ENCODE measurements around the gene COL5A2. TPM values are rescaled to one million over a fixed set of nuclear protein-coding genes. Genes with fewer than 3 reads are reported as not detected.

COL5A2 gene
- total and polyA plus RNA-seq, 8 donors, result 1.9 to 43.3 (median 3.3) TPM

- ATAC-seq (no peak), FAIRE-seq (no peak), DNase-seq (no peak)
- H3K27me3 ChIP-seq, result no peaks in the 10 kb centered on the region
- H3K4me3 ChIP-seq, result no peak overlapping the region
- no peak overlapping the region for H3K27ac ChIP-seq
- H3K36me3 ChIP-seq, result no peaks in the 10 kb centered on the region
- no peak for TF ChIP-seq CTCF (IDR thresholded peaks at IDR 0.05)
- intact Hi-C loops (cut with DNase I), result no loop called here
- H3K4me1 ChIP-seq, result peaks cover 0 to 2% (median 0%) of the 10 kb centered on the region in 3 donors
- no peaks in the 10 kb centered on the region for H3K9me3 ChIP-seq
- WGBS, 2 donors, result 93 to 95% methylated on average over 3 of the region's 3 CpGs
These were observed 133.7 kb downstream of the COL5A2 start for GRCh38 chr2:189045836-189046235.

- no peaks in the 10 kb centered on the region for H3K4me1 ChIP-seq
- no peak for ATAC-seq
- no peak for DNase-seq
- WGBS, 2 donors, result 97 to 100% methylated on average over 1 of the region's 1 CpG
- no peaks in the 10 kb centered on the region for H3K36me3 ChIP-seq
- no peak overlapping the region for H3K4me3 ChIP-seq
- H3K9me3 ChIP-seq, result no peaks in the 10 kb centered on the region
- TF ChIP-seq CTCF (IDR thresholded peaks at IDR 0.05), result no peak
- FAIRE-seq, result no peak
- H3K27ac ChIP-seq, result no peak overlapping the region
- intact Hi-C loops (cut with DNase I), result no loop called here
- H3K27me3 ChIP-seq, result no peaks in the 10 kb centered on the region
These were observed 142.0 kb downstream of the COL5A2 start for GRCh38 chr2:189037518-189037917.

DNA sequence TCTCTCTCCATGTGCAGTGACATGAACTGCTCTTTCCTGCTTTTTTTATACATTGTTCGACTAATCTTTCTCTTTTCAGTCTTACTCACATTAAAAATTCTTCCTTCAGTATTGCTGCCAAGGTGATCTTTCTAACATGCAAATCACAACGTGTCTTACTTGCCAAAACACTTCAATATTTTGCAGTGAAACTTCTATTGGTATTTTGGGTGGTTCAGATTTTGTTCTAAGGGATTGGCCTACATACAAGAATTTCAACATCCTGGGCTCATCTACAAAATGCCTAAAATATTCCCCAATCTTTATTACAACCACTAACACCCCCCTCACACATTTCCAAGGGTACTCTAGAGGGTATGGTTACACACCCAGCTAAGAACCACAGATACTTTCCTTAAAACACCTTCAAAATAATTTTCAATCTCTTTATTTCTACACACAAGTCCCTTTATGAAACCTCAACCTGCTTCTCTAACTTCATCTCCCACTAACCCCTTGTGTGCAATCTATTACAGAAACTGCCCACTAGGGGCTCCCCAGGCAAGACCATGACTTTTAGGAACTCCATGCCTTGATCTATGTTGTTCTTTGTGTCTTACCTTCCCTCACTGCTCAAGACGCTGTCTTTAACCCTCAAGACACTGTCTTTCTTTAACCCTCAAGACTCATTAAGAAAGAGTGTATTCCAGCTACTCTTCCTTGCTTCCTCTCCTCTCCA is 154.5 kb downstream of the COL5A2 start:
- DNase-seq (no peak), ATAC-seq (no peak), FAIRE-seq (no peak)
- no peak overlapping the region for H3K4me3 ChIP-seq
- no peak overlapping the region for H3K27ac ChIP-seq
- intact Hi-C loops (cut with DNase I), result no loop called here
- no peaks in the 10 kb centered on the region for H3K27me3 ChIP-seq
- no peaks in the 10 kb centered on the region for H3K36me3 ChIP-seq
- no peaks in the 10 kb centered on the region for H3K4me1 ChIP-seq
- no peaks in the 10 kb centered on the region for H3K9me3 ChIP-seq
- no peak for TF ChIP-seq CTCF (IDR thresholded peaks at IDR 0.05)
- WGBS, 2 donors, result 45 to 53% methylated on average over 3 of the region's 3 CpGs

DNA sequence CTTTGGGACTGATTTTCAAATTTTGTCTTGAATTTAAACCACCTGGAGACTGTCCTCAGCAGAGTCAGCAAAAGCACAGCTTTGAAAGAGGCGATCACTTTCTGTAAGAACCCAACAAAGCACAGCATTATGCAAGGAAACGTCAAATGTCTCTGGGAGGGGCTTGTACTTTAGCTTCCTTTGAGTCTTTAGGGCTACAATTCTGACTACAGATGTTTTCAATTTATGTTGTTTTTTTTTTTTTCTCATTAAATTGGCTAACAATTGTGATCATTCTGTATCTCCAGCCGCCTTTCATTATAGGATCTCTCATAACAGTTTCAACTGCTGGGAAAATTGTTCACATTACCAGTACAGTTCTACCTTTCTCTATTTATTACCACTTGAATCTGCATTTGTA is 157.1 kb downstream of the COL5A2 start:
- FAIRE-seq (no peak), ATAC-seq (peak in 2 of 4 donors; percentile 28 to 31), DNase-seq (no peak)
- no peak for TF ChIP-seq CTCF (IDR thresholded peaks at IDR 0.05)
- Histone ChIP-seq H3K36me3 (no peaks in the 10 kb centered on the region), H3K27ac (peak overlapping the region in 1 of 4 donors; percentile 35), H3K4me3 (no peak overlapping the region), H3K4me1 (no peaks in the 10 kb centered on the region), H3K27me3 (no peaks in the 10 kb centered on the region), H3K9me3 (no peaks in the 10 kb centered on the region)
- WGBS, 2 donors, result 81 to 86% methylated on average over 3 of the region's 3 CpGs
- intact Hi-C loops (cut with DNase I), result no loop called here

- Histone ChIP-seq H3K27ac (peak overlapping the region in 1 of 4 donors; percentile 35), H3K36me3 (no peaks in the 10 kb centered on the region), H3K4me1 (no peaks in the 10 kb centered on the region), H3K9me3 (no peaks in the 10 kb centered on the region), H3K4me3 (no peak overlapping the region), H3K27me3 (no peaks in the 10 kb centered on the region)
- no peak for TF ChIP-seq CTCF (IDR thresholded peaks at IDR 0.05)
- no peak for FAIRE-seq
- peak in 3 of 4 donors; percentile 26 to 57 (median 55) for ATAC-seq
- WGBS, 2 donors, result 55 to 65% methylated on average over 7 of the region's 7 CpGs
- intact Hi-C loops (cut with DNase I), result no loop called here
- DNase-seq, result no peak
These were observed 157.5 kb downstream of the COL5A2 start for GRCh38 chr2:189022053-189022481.

All from pancreas (tissue), 10 donors.